ENCODE data around the gene STARD7.
"Not testable (repeated sequence)": the region's sequence is repeated elsewhere in the genome, so short reads cannot be mapped to it uniquely, and the experiment has no call there.

The STARD7 gene

GRCh38 chr2:96233880-96234316 lies 25.3 kb upstream of the STARD7 start:
- H3K27ac ChIP-seq = no peak overlapping the region
- TF ChIP-seq ZFX (IDR thresholded peaks at IDR 0.05) = no peak
- TF ChIP-seq CTCF (conservative IDR thresholded peaks at IDR 0.05) = no peak

- H3K27ac ChIP-seq = no peak overlapping the region
- TF ChIP-seq CTCF (conservative IDR thresholded peaks at IDR 0.05) (no peak), ZFX (IDR thresholded peaks at IDR 0.05) (no peak)
These were observed 24.8 kb upstream of the STARD7 start for GRCh38 chr2:96233436-96233835.

GRCh38 chr2:96231316-96231715 lies 22.7 kb upstream of the STARD7 start:
- no peak for TF ChIP-seq ZFX (IDR thresholded peaks at IDR 0.05)
- no peak for TF ChIP-seq CTCF (conservative IDR thresholded peaks at IDR 0.05)
- no peak overlapping the region for H3K27ac ChIP-seq

- H3K27ac ChIP-seq = no peak overlapping the region
- TF ChIP-seq ZFX (IDR thresholded peaks at IDR 0.05) = no peak
- no peak for TF ChIP-seq CTCF (conservative IDR thresholded peaks at IDR 0.05)
These were observed 16.4 kb upstream of the STARD7 start for GRCh38 chr2:96225016-96225533.

GRCh38 chr2:96221106-96221505 lies 12.5 kb upstream of the STARD7 start:
- H3K27ac ChIP-seq = not testable (repeated sequence)

GRCh38 chr2:96219959-96220358 lies 11.3 kb upstream of the STARD7 start:
- not testable (repeated sequence) for H3K27ac ChIP-seq

GRCh38 chr2:96218508-96219131 lies 10.0 kb upstream of the STARD7 start:
- TF ChIP-seq CTCF (conservative IDR thresholded peaks at IDR 0.05) = no peak
- TF ChIP-seq ZFX (IDR thresholded peaks at IDR 0.05) = no peak
- no peak overlapping the region for H3K27ac ChIP-seq

GRCh38 chr2:96214554-96214953 lies 5.9 kb upstream of the STARD7 start:
- TF ChIP-seq ZFX (IDR thresholded peaks at IDR 0.05) (no peak), CTCF (conservative IDR thresholded peaks at IDR 0.05) (no peak)
- no peak overlapping the region for H3K27ac ChIP-seq

All from C4-2B (cell line).